ENCODE measurements around the gene TFAP2B.

DNA sequence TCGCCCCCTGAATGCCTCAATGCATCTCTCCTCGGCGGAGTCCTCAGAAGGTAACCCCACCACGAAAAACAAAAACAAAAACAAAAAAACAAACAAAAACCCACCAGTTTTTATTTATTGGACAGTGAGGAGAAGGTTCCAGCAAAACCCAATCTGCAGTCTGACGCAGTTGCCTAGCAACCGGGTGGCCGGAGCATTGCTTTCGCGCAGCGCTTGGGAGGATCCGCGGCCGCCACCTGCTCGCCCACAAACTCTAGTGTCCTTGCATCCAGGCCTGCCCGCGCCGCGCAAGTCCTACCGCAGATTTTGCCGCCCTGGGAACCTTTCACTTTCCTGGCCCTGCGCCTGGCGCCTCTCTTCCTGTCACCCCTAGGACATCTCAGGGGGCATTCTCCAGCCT lies 17.6 kb downstream of the TFAP2B start:
- TF ChIP-seq CTCF (IDR thresholded peaks at IDR 0.05; ENCODE audit: low read depth, low read length) (no peak), MYC (IDR thresholded peaks at IDR 0.05; ENCODE audit: low read depth, low read length) (no peak), POLR2A (IDR thresholded peaks at IDR 0.05; ENCODE audit: extremely low read depth, insufficient read length) (no peak)
- TF ChIP-seq, protein P1, sequence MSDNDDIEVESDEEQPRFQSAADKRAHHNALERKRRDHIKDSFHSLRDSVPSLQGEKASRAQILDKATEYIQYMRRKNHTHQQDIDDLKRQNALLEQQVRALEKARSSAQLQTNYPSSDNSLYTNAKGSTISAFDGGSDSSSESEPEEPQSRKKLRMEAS (IDR thresholded peaks at IDR 0.05; ENCODE audit: low read depth, low read length): no peak
